Measurements from ENCODE around the gene NEU2. TPM values are rescaled to one million over a fixed set of nuclear protein-coding genes. Genes with fewer than 3 reads are reported as not detected.

Gene NEU2
- total RNA-seq, 1 experiment from 2014 or later, result not detected

GRCh38 chr2:233007270-233007669 lies 25.2 kb upstream of the NEU2 start:
- Histone ChIP-seq H3K4me3 (no peak overlapping the region), H3F3A (ENCODE audit: insufficient read depth, low read depth) (no peaks in the 10 kb centered on the region), H3K36me3 (ENCODE audit: low read depth) (no peaks in the 10 kb centered on the region), H4K20me1 (ENCODE audit: insufficient read depth) (no peaks in the 10 kb centered on the region), H3K9me3 (ENCODE audit: insufficient read depth, low read depth) (no peaks in the 10 kb centered on the region), H3K27me3 (ENCODE audit: insufficient read depth, low read depth) (no peaks in the 10 kb centered on the region), H3K79me2 (ENCODE audit: low read depth) (no peaks in the 10 kb centered on the region), H3K4me2 (no peak overlapping the region), H2AFZ (no peak overlapping the region), H3K27ac (no peak overlapping the region), H3K4me1 (replicated peaks; ENCODE audit: insufficient read depth) (no peaks in the 10 kb centered on the region), H3K9me2 (ENCODE audit: insufficient read depth) (no peaks in the 10 kb centered on the region)
- DNase-seq, result no peak
- TF ChIP-seq CTCF (conservative IDR thresholded peaks at IDR 0.05) (no peak), EZH2 (IDR thresholded peaks at IDR 0.05; ENCODE audit: low read depth) (no peak)
- ChIA-PET POLR2A (ENCODE audit: unreplicated experiment) (no interaction called here), CTCF (no interaction called here)
- no TSS peak for BruUV-seq (replicated peaks)
- intact Hi-C loops (cut with micrococcal nuclease; ENCODE audit: unreplicated experiment), result no loop called here

GRCh38 chr2:233007739-233008138 lies 24.7 kb upstream of the NEU2 start:
- no peak for DNase-seq
- no peaks in the 10 kb centered on the region for H3K79me2 ChIP-seq (ENCODE audit: low read depth)
- POLR2A ChIA-PET (ENCODE audit: unreplicated experiment), result no interaction called here
- H3K9me3 ChIP-seq (ENCODE audit: insufficient read depth, low read depth), result no peaks in the 10 kb centered on the region
- CTCF ChIA-PET, result no interaction called here
- H3K27me3 ChIP-seq (ENCODE audit: insufficient read depth, low read depth), result no peaks in the 10 kb centered on the region
- H2AFZ ChIP-seq, result no peak overlapping the region
- H4K20me1 ChIP-seq (ENCODE audit: insufficient read depth), result no peaks in the 10 kb centered on the region
- no peak overlapping the region for H3K27ac ChIP-seq
- TF ChIP-seq CTCF (conservative IDR thresholded peaks at IDR 0.05), result no peak
- no peak for TF ChIP-seq EZH2 (IDR thresholded peaks at IDR 0.05; ENCODE audit: low read depth)
- intact Hi-C loops (cut with micrococcal nuclease; ENCODE audit: unreplicated experiment), result no loop called here
- H3F3A ChIP-seq (ENCODE audit: insufficient read depth, low read depth), result no peaks in the 10 kb centered on the region
- H3K4me1 ChIP-seq (replicated peaks; ENCODE audit: insufficient read depth), result no peaks in the 10 kb centered on the region
- BruUV-seq (replicated peaks), result no TSS peak
- no peak overlapping the region for H3K4me2 ChIP-seq
- H3K36me3 ChIP-seq (ENCODE audit: low read depth), result no peaks in the 10 kb centered on the region
- no peaks in the 10 kb centered on the region for H3K9me2 ChIP-seq (ENCODE audit: insufficient read depth)
- H3K4me3 ChIP-seq, result no peak overlapping the region

- no peak for DNase-seq
- no peaks in the 10 kb centered on the region for H3K9me3 ChIP-seq (ENCODE audit: insufficient read depth, low read depth)
- H3K36me3 ChIP-seq (ENCODE audit: low read depth), result no peaks in the 10 kb centered on the region
- H3K79me2 ChIP-seq (ENCODE audit: low read depth), result no peaks in the 10 kb centered on the region
- no peaks in the 10 kb centered on the region for H3K27me3 ChIP-seq (ENCODE audit: insufficient read depth, low read depth)
- H4K20me1 ChIP-seq (ENCODE audit: insufficient read depth), result no peaks in the 10 kb centered on the region
- ChIA-PET POLR2A (ENCODE audit: unreplicated experiment) (no interaction called here), CTCF (no interaction called here)
- H3K27ac ChIP-seq, result no peak overlapping the region
- TF ChIP-seq CTCF (conservative IDR thresholded peaks at IDR 0.05), result no peak
- TF ChIP-seq EZH2 (IDR thresholded peaks at IDR 0.05; ENCODE audit: low read depth), result no peak
- no peaks in the 10 kb centered on the region for H3F3A ChIP-seq (ENCODE audit: insufficient read depth, low read depth)
- no peak overlapping the region for H3K4me2 ChIP-seq
- BruUV-seq (replicated peaks), result no TSS peak
- H3K4me3 ChIP-seq, result no peak overlapping the region
- no peak overlapping the region for H2AFZ ChIP-seq
- no peaks in the 10 kb centered on the region for H3K9me2 ChIP-seq (ENCODE audit: insufficient read depth)
- no peaks in the 10 kb centered on the region for H3K4me1 ChIP-seq (replicated peaks; ENCODE audit: insufficient read depth)
- intact Hi-C loops (cut with micrococcal nuclease; ENCODE audit: unreplicated experiment), result no loop called here
Observed at GRCh38 chr2:233009661-233010060, 22.8 kb upstream of the NEU2 start.
